Hematopoietic multipotent progenitor cell (in vitro differentiated cells): ENCODE data around the gene SSBP3. TPM values are rescaled to one million over a fixed set of nuclear protein-coding genes. Genes with fewer than 3 reads are reported as not detected.

Experiments
- DNase-seq, 3 donors: peaks; one replicate each; pipeline ENCODE4 v3.0.0-alpha.2; 2011 to 2015; ENCODE audit warnings: low read depth in 2 of 3, low spot score in 2 of 3
- total RNA-seq: library from RNA; depleted of rRNA; stranded (reverse); fragments of >200 nt; gene quantifications from one replicate; pipeline ENCODE4 v1.2.3, GENCODE V29; 2012

Gene SSBP3
- total RNA-seq, 1 donor: 72.4 TPM

- DNase-seq: peak; percentile 73 to 97 (median 94)
Observed at GRCh38 chr1:54199765-54200518, 206.3 kb downstream of the SSBP3 start, which contains the start of the genes CYB5RL and MRPL37. CYB5RL (minus strand) TSS chr1:54200030; CDS start chr1:54195616, 4,414 bp downstream. MRPL37 (plus strand) TSS chr1:54200167; CDS start chr1:54200244, 77 bp downstream.

- peak in 1 of 3 donors; percentile 6 for DNase-seq
Observed at GRCh38 chr1:54199151-54199764, 206.9 kb downstream of the SSBP3 start.

GRCh38 chr1:54193453-54193852 is 212.7 kb downstream of the SSBP3 start:
- DNase-seq: no peak

GRCh38 chr1:54191525-54191924 is 214.7 kb downstream of the SSBP3 start:
- no peak for DNase-seq

- DNase-seq: no peak
Observed at GRCh38 chr1:54190526-54190925, 215.7 kb downstream of the SSBP3 start.

DNA sequence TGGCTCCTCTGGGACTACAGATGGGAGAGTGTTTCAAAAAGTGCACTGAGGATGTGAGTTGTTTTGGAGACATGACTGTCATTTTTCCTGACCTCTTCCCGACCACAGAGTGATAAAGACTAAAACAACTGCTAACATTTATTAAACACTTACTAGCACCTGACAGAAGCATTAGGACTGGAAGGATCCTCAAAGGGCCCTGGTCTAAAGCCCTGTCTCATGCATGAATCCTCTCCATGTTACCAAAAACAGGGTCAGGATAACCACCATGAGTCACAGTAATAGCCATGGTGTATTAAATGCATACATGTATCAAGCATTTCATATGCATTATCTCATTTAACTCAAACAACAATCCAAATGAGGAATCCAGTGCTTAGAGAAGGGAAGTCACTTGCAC is 217.9 kb downstream of the SSBP3 start:
- DNase-seq: no peak

GRCh38 chr1:54186056-54186455 is 220.1 kb downstream of the SSBP3 start:
- no peak for DNase-seq

DNA sequence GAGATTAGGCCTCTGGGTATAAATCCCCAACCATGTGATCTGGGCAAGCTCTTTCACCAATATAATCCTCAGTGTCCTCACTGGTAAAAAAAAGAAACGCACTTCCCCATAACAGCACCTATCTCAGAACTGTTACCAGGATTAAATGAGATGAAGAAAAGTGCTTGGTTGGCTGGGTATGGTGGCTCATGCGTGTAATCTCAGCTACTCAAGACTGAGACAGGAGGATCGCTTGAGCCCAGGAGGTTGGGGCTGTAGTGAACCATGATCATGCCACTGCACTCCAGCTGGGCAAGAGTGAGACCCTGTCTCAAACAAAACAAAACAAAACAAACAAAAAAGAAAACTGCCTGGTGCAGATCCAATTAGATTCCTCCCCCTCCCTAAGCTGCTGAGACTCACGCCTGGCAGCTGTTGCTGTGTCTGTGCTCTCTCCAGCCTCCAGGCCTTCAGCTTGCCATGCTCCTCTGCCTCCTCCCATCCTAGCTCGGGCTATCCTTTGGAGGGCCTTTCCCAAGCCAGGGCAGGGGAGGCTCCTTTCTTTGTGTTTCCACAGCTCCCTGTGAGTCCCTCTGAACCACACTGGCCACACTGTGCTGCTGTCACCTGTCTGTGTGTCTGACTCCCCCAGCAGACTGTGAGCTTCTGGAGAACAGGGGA is 225.4 kb downstream of the SSBP3 start:
- no peak for DNase-seq

DNA sequence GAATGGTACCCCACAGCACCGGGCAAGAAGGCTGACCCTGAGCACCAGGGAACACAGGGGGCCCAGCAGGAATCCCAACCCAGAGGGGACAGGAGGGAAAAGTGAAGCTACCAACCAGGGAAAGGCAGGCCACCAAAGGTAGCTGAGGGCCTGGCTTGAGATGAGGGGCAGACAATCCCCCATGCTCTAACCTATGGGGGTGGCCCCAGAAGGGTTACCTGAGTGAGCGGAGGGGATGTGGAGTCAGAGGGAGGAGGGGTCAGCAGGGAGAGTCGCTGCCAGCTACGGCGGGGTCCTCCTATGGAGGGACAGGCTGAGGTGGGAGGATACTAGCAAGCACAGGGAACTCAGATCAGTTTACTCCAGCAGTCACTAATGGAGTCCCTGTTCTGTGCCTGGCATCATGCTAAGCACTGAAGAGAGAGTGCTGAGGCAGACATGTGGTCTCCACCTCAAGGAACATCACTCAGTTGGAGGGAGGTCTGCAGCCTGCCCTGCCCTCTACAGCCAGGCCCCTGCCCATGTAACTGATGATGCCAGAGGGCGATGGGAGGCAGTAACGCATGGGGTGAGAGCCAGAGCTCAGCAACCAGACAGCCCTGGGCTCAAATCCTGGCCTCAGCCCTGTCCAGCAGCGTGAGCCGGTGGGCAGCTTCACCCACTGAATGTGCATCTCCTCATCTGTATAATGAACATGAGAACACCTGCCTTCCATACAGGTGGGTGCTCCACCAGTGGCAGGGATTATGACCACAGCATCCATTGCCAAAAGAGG is 227.7 kb downstream of the SSBP3 start:
- DNase-seq: no peak

GRCh38 chr1:54177726-54178125 is 228.5 kb downstream of the SSBP3 start:
- no peak for DNase-seq

- no peak for DNase-seq
Observed at GRCh38 chr1:54176621-54177327, 229.4 kb downstream of the SSBP3 start.

Other genes starting within 250 kb of the SSBP3 start
- gene CYB5RL, start 206.4 kb downstream of the SSBP3 start, total RNA-seq: 8.6 TPM
- gene MRPL37, start 206.2 kb downstream of the SSBP3 start, total RNA-seq: 85.4 TPM
- gene ACOT11, start 141.8 kb upstream of the SSBP3 start, total RNA-seq: 23.7 TPM
- not detected for gene FAM151A, start 217.1 kb upstream of the SSBP3 start, total RNA-seq
- 7.3 TPM for gene MROH7, start 235.4 kb upstream of the SSBP3 start, total RNA-seq